ENCODE results near the gene PSME1. TPM values are rescaled to one million over a fixed set of nuclear protein-coding genes. Genes with fewer than 3 reads are reported as not detected.

Gene PSME1
- total RNA-seq, 2 donors from 2014 or later = 342 to 378 TPM

Other genes with a start within 250 kb of the PSME1 start
- gene DHRS4, start 182.4 kb upstream of the PSME1 start, total RNA-seq = 10 to 100 TPM; 21.6 to 24.4 TPM
- gene DHRS4L2, start 147.3 kb upstream of the PSME1 start, total RNA-seq = 10 to 100 TPM; 24.7 to 27.2 TPM
- gene CARMIL3, start 84.2 kb upstream of the PSME1 start, total RNA-seq = 1 to 10 TPM; 1.9 to 2.1 TPM
- gene CPNE6, start 64.6 kb upstream of the PSME1 start, total RNA-seq = under 1 TPM; 0.12 to 0.14 TPM
- gene PCK2, start 41.9 kb upstream of the PSME1 start, total RNA-seq = 100 to 1,000 TPM; 161 to 180 TPM
- gene DCAF11, start 21.4 kb upstream of the PSME1 start, total RNA-seq = 100 to 1,000 TPM; 109 to 124 TPM
- gene NRL, start 21.2 kb upstream of the PSME1 start, total RNA-seq = 1 to 10 TPM; 5.2 TPM
- gene FITM1, start 5.5 kb upstream of the PSME1 start, total RNA-seq = 1 to 10 TPM in 1 of 2 donors, under 1 TPM in 1; 0.46 to 2.2 TPM
- 10 to 100 TPM; 38.0 to 56.5 TPM for gene EMC9, start 5.4 kb downstream of the PSME1 start, total RNA-seq
- 100 to 1,000 TPM; 369 to 376 TPM for gene PSME2, start 10.4 kb downstream of the PSME1 start, total RNA-seq
- gene RNF31, start 11.3 kb downstream of the PSME1 start, total RNA-seq = 10 to 100 TPM; 88.7 to 90.6 TPM
- 100 to 1,000 TPM; 245 to 263 TPM for gene IRF9, start 25.1 kb downstream of the PSME1 start, total RNA-seq
- 10 to 100 TPM; 48.0 to 57.9 TPM for gene REC8, start 35.9 kb downstream of the PSME1 start, total RNA-seq
- 10 to 100 TPM; 30.9 to 38.0 TPM for gene IPO4, start 52.6 kb downstream of the PSME1 start, total RNA-seq
- 10 to 100 TPM; 27.4 to 32.5 TPM for gene TM9SF1, start 59.2 kb downstream of the PSME1 start, total RNA-seq
- gene TSSK4, start 69.5 kb downstream of the PSME1 start, total RNA-seq = under 1 TPM in 1 of 2 donors, not detected in 1; 0.88 TPM
- 100 to 1,000 TPM; 105 to 119 TPM for gene CHMP4A, start 77.3 kb downstream of the PSME1 start, total RNA-seq
- gene MDP1, start 79.9 kb downstream of the PSME1 start, total RNA-seq = 10 to 100 TPM; 16.8 to 20.2 TPM
- 100 to 1,000 TPM; 127 to 148 TPM for gene NEDD8, start 96.2 kb downstream of the PSME1 start, total RNA-seq
- 10 to 100 TPM; 67.5 to 75.5 TPM for gene GMPR2, start 96.7 kb downstream of the PSME1 start, total RNA-seq
- 100 to 1,000 TPM in 1 of 2 donors, 10 to 100 TPM in 1; 87.7 to 103 TPM for gene TINF2, start 106.4 kb downstream of the PSME1 start, total RNA-seq
- 10 to 100 TPM in 1 of 2 donors, 1 to 10 TPM in 1; 9.3 to 14.0 TPM for gene TGM1, start 127.0 kb downstream of the PSME1 start, total RNA-seq
- gene RABGGTA, start 135.4 kb downstream of the PSME1 start, total RNA-seq = 10 to 100 TPM; 53.8 to 56.2 TPM
- 10 to 100 TPM; 28.5 to 29.0 TPM for gene DHRS1, start 163.6 kb downstream of the PSME1 start, total RNA-seq
- 10 to 100 TPM; 31.7 to 34.0 TPM for gene NOP9, start 163.7 kb downstream of the PSME1 start, total RNA-seq
- gene CIDEB, start 171.8 kb downstream of the PSME1 start, total RNA-seq = 10 to 100 TPM; 11.6 to 12.9 TPM
- 10 to 100 TPM; 21.5 to 23.4 TPM for gene LTB4R2, start 173.9 kb downstream of the PSME1 start, total RNA-seq
- gene LTB4R, start 175.3 kb downstream of the PSME1 start, total RNA-seq = 10 to 100 TPM; 27.1 to 28.5 TPM
- gene ADCY4, start 198.9 kb downstream of the PSME1 start, total RNA-seq = 1 to 10 TPM; 4.6 to 6.9 TPM
- 10 to 100 TPM; 11.0 to 18.6 TPM for gene RIPK3, start 203.8 kb downstream of the PSME1 start, total RNA-seq
- 10 to 100 TPM in 1 of 2 donors, 1 to 10 TPM in 1; 2.6 to 11.3 TPM for gene NFATC4, start 232.0 kb downstream of the PSME1 start, total RNA-seq